Smooth muscle cell (in vitro differentiated cells): Measurements from ENCODE around the gene PAK5. TPM values are rescaled to one million over a fixed set of nuclear protein-coding genes. Genes with fewer than 3 reads are reported as not detected.

Experiments used
- DNase-seq: peaks from one replicate; lab custom pipeline; 2025; ENCODE audit not compliant: unreplicated experiment; lab: John Stamatoyannopoulos, UW
- H2AFZ ChIP-seq: fragments of 200-600 bp; sonication (generic); 2 replicates; pipeline ENCODE4 v1.6.0; 2016; ENCODE audit warnings: antibody characterized with exemption, low read depth, mild to moderate bottlenecking
- H3F3A ChIP-seq: fragments of 200-600 bp; sonication (generic); 2 replicates; pipeline ENCODE4 v1.6.0; 2017; ENCODE audit warnings: antibody characterized with exemption, low read depth
- H3K27ac ChIP-seq: fragments of 200-600 bp; sonication (generic); 2 replicates; pipeline ENCODE4 v1.5.1; 2016; ENCODE audit warnings: low read depth, mild to moderate bottlenecking
- H3K27me3 ChIP-seq: fragments of 200-600 bp; sonication (generic); 2 replicates; pipeline ENCODE4 v1.6.1; 2016; ENCODE audit warnings: low read depth, mild to moderate bottlenecking
- H3K36me3 ChIP-seq: fragments of 200-600 bp; sonication (generic); 2 replicates; pipeline ENCODE4 v1.5.1; 2016; ENCODE audit warnings: low read depth
- H3K4me1 ChIP-seq: fragments of 200-600 bp; sonication (generic); 2 replicates; pipeline ENCODE4 v1.5.1; 2016; ENCODE audit warnings: low read depth
- H3K4me2 ChIP-seq: fragments of 200-600 bp; sonication (generic); 2 replicates; pipeline ENCODE4 v1.6.0; 2016; ENCODE audit warnings: mild to moderate bottlenecking
- H3K4me3 ChIP-seq: fragments of 200-600 bp; sonication (generic); 2 replicates; pipeline ENCODE4 v1.5.1; 2016; ENCODE audit warnings: mild to moderate bottlenecking
- H3K79me2 ChIP-seq: fragments of 200-600 bp; sonication (generic); 2 replicates; pipeline ENCODE4 v1.6.0; 2016; ENCODE audit warnings: low read depth, mild to moderate bottlenecking
- H3K9ac ChIP-seq: fragments of 200-600 bp; sonication (generic); 2 replicates; pipeline ENCODE4 v1.6.0; 2016; ENCODE audit warnings: low read depth
- H3K9me3 ChIP-seq: fragments of 200-600 bp; sonication (generic); replicated peaks from 2 replicates; pipeline ENCODE4 v1.5.1; 2016; ENCODE audit warnings: low read depth
- H4K20me1 ChIP-seq: fragments of 200-600 bp; sonication (generic); 2 replicates; pipeline ENCODE4 v1.6.0; 2016; ENCODE audit warnings: low read depth
- CTCF ChIP-seq: fragments of 200-600 bp; sonication (generic); IDR thresholded peaks from 2 replicates; pipeline ENCODE4 v1.5.1; 2017; ENCODE audit warnings: borderline replicate concordance, mild to moderate bottlenecking, antibody characterized with exemption; ENCODE audit not compliant: insufficient read depth, poor library complexity, severe bottlenecking
- WGBS: methylation state at CpG from one replicate; pipeline ENCODE4 v1.1.7; 2016; ENCODE audit warnings: low lambda C conversion rate; 5-methylcytosine and 5-hydroxymethylcytosine counted together
- polyA plus RNA-seq: library from polyadenylated mRNA; unstranded; fragments of >200 nt; fragmentation: Nextera tagmentation; extraction: Ambion mirVana; gene quantifications from 2 replicates; pipeline ENCODE4 v1.2.1, GENCODE V29; 2016
- total RNA-seq: library from RNA; depleted of rRNA; stranded (reverse); fragments of >200 nt; gene quantifications from 2 replicates; pipeline ENCODE4 v1.2.3, GENCODE V29; 2014

The PAK5 gene
- total and polyA plus RNA-seq, 2 experiments from 2014 or later: 0.13 TPM; not detected in 1

GRCh38 chr20:9686455-9686854 lies 152.4 kb downstream of the PAK5 start:
- no peak overlapping the region for H2AFZ ChIP-seq
- peaks cover 3% of the 10 kb centered on the region for H3K27me3 ChIP-seq
- no peaks in the 10 kb centered on the region for H3K9me3 ChIP-seq
- no peaks in the 10 kb centered on the region for H3K4me1 ChIP-seq
- WGBS: 61% methylated on average over 4 of the region's 4 CpGs
- no peak overlapping the region for H3K27ac ChIP-seq
- H3F3A ChIP-seq: no peaks in the 10 kb centered on the region
- no peaks in the 10 kb centered on the region for H3K79me2 ChIP-seq
- DNase-seq: no peak
- TF ChIP-seq CTCF: no peak
- H3K36me3 ChIP-seq: no peaks in the 10 kb centered on the region
- H3K4me2 ChIP-seq: no peak overlapping the region
- H4K20me1 ChIP-seq: no peaks in the 10 kb centered on the region
- H3K9ac ChIP-seq: no peak overlapping the region
- no peak overlapping the region for H3K4me3 ChIP-seq

- no peaks in the 10 kb centered on the region for H3K4me1 ChIP-seq
- no peaks in the 10 kb centered on the region for H3F3A ChIP-seq
- H3K9me3 ChIP-seq: no peaks in the 10 kb centered on the region
- no peaks in the 10 kb centered on the region for H3K36me3 ChIP-seq
- no peak overlapping the region for H3K9ac ChIP-seq
- no peak overlapping the region for H3K27ac ChIP-seq
- H3K79me2 ChIP-seq: no peaks in the 10 kb centered on the region
- no peak overlapping the region for H3K4me3 ChIP-seq
- H3K4me2 ChIP-seq: no peak overlapping the region
- no peak overlapping the region for H2AFZ ChIP-seq
- no peak for TF ChIP-seq CTCF
- no peak for DNase-seq
- H4K20me1 ChIP-seq: no peaks in the 10 kb centered on the region
- H3K27me3 ChIP-seq: peaks cover 3% of the 10 kb centered on the region
Measured at GRCh38 chr20:9686001-9686400, 152.9 kb downstream of the PAK5 start.

- TF ChIP-seq CTCF: no peak
- peaks cover 3% of the 10 kb centered on the region for H3K27me3 ChIP-seq
- H3K9ac ChIP-seq: no peak overlapping the region
- no peak overlapping the region for H2AFZ ChIP-seq
- H3F3A ChIP-seq: no peaks in the 10 kb centered on the region
- H4K20me1 ChIP-seq: no peaks in the 10 kb centered on the region
- H3K79me2 ChIP-seq: no peaks in the 10 kb centered on the region
- no peak overlapping the region for H3K4me2 ChIP-seq
- H3K4me3 ChIP-seq: no peak overlapping the region
- H3K4me1 ChIP-seq: no peaks in the 10 kb centered on the region
- H3K27ac ChIP-seq: no peak overlapping the region
- DNase-seq: no peak
- no peaks in the 10 kb centered on the region for H3K9me3 ChIP-seq
- H3K36me3 ChIP-seq: no peaks in the 10 kb centered on the region
Measured at GRCh38 chr20:9685011-9685410, 153.9 kb downstream of the PAK5 start.

GRCh38 chr20:9677100-9677623 lies 161.7 kb downstream of the PAK5 start:
- H3K27me3 ChIP-seq: no peaks in the 10 kb centered on the region
- no peak overlapping the region for H3K9ac ChIP-seq
- no peak overlapping the region for H3K4me3 ChIP-seq
- TF ChIP-seq CTCF: no peak
- no peak overlapping the region for H3K27ac ChIP-seq
- H3K4me1 ChIP-seq: no peaks in the 10 kb centered on the region
- DNase-seq: no peak
- no peak overlapping the region for H3K4me2 ChIP-seq
- H3F3A ChIP-seq: no peaks in the 10 kb centered on the region
- no peaks in the 10 kb centered on the region for H4K20me1 ChIP-seq
- 80% methylated on average over 3 of the region's 3 CpGs for WGBS
- H2AFZ ChIP-seq: no peak overlapping the region
- no peaks in the 10 kb centered on the region for H3K79me2 ChIP-seq
- no peaks in the 10 kb centered on the region for H3K9me3 ChIP-seq
- no peaks in the 10 kb centered on the region for H3K36me3 ChIP-seq
